Measurements from ENCODE around the gene HCN2.
"Not testable (repeated sequence)": the region's sequence is repeated elsewhere in the genome, so short reads cannot be mapped to it uniquely, and the experiment has no call there.

The HCN2 gene

GRCh38 chr19:601310-601709 lies 11.6 kb downstream of the HCN2 start:
- DNase-seq (ENCODE audit: low read depth) = no peak
- TF ChIP-seq, protein P1, sequence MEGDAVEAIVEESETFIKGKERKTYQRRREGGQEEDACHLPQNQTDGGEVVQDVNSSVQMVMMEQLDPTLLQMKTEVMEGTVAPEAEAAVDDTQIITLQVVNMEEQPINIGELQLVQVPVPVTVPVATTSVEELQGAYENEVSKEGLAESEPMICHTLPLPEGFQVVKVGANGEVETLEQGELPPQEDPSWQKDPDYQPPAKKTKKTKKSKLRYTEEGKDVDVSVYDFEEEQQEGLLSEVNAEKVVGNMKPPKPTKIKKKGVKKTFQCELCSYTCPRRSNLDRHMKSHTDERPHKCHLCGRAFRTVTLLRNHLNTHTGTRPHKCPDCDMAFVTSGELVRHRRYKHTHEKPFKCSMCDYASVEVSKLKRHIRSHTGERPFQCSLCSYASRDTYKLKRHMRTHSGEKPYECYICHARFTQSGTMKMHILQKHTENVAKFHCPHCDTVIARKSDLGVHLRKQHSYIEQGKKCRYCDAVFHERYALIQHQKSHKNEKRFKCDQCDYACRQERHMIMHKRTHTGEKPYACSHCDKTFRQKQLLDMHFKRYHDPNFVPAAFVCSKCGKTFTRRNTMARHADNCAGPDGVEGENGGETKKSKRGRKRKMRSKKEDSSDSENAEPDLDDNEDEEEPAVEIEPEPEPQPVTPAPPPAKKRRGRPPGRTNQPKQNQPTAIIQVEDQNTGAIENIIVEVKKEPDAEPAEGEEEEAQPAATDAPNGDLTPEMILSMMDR (IDR thresholded peaks at IDR 0.05; ENCODE audit: insufficient read depth, low read depth, low read length, missing control alignments) = no peak
- no peak overlapping the region for H3K4me3 ChIP-seq (ENCODE audit: low read depth, low read length)

DNA sequence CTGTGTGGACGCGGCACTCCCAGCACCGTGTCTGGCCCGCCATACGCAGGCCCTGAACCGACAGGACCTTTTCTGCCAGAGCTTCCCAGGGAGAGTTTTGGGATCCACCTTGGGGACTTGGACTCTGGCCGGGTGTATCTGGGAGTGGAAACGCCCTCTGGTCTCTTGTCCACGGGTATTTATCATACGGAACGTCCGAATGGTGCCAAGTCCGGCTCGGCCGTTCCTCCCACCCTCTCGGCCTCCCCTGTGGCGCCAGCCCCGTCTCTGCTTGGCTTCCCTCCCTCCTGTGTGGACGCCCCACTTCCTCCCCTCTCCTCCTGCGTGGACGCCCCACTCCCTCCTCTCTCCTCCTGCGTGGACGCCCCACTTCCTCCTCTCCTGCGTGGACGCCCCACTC lies 12.1 kb downstream of the HCN2 start:
- no peak for DNase-seq (ENCODE audit: low read depth)
- H3K4me3 ChIP-seq (ENCODE audit: low read depth, low read length) = no peak overlapping the region
- TF ChIP-seq, protein P1 (IDR thresholded peaks at IDR 0.05; ENCODE audit: insufficient read depth, low read depth, low read length, missing control alignments) = no peak

- TF ChIP-seq, protein P1 (IDR thresholded peaks at IDR 0.05; ENCODE audit: insufficient read depth, low read depth, low read length, missing control alignments) = no peak
- no peak overlapping the region for H3K4me3 ChIP-seq (ENCODE audit: low read depth, low read length)
- no peak for DNase-seq (ENCODE audit: low read depth)
These were observed 13.0 kb downstream of the HCN2 start for GRCh38 chr19:602391-603301.

- H3K4me3 ChIP-seq (ENCODE audit: low read depth, low read length); DNase-seq (ENCODE audit: low read depth): not testable (repeated sequence)
These were observed 13.6 kb downstream of the HCN2 start for GRCh38 chr19:603302-603639.

DNA sequence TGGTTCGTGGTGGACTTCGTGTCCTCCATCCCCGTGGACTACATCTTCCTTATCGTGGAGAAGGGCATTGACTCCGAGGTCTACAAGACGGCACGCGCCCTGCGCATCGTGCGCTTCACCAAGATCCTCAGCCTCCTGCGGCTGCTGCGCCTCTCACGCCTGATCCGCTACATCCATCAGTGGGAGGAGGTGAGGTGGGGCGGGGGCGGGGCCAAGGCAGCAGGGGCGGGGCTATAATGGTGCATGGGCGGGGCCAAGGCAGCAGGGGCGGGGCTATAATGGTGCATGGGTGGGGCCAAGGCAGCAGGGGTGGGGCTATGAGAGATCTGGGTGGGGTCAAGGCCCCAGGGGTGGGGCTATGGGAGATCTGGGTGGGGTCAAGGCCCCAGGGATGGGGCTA lies 14.1 kb downstream of the HCN2 start:
- DNase-seq (ENCODE audit: low read depth); H3K4me3 ChIP-seq (ENCODE audit: low read depth, low read length): not testable (repeated sequence)

- TF ChIP-seq, protein P1 (IDR thresholded peaks at IDR 0.05; ENCODE audit: insufficient read depth, low read depth, low read length, missing control alignments) = no peak
- peak; percentile 65 for DNase-seq (ENCODE audit: low read depth)
- no peak overlapping the region for H3K4me3 ChIP-seq (ENCODE audit: low read depth, low read length)
These were observed 14.7 kb downstream of the HCN2 start for GRCh38 chr19:604355-604754.

DNA sequence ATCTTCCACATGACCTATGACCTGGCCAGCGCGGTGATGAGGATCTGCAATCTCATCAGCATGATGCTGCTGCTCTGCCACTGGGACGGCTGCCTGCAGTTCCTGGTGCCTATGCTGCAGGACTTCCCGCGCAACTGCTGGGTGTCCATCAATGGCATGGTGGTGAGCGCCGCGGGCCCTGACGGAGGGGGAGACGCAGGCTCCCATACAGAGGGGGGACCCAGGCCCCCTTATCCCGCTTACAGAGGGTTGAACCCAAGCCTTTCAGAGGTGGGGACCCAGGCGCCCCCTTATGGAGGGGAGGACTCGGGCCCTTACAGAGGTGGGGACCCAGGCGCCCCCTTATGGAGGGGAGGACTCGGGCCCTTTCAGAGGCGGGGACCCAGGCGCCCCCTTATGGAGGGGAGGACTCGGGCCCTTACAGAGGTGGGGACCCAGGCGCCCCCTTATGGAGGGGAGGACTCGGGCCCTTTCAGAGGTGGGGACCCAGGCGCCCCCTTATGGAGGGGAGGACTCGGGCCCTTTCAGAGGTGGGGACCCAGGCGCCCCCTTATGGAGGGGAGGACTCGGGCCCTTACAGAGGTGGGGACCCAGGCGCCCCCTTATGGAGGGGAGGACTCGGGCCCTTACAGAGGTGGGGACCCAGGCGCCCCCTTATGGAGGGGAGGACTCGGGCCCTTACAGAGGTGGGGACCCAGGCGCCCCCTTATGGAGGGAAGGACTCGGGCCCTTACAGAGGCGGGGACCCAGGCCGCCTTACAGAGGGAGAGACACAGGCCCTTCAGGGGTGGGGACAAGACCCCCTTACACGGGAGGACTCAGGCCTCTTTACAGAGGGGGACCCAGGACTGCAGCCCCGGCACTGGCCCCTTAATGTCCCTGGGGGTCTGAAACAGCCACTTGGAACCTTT lies 15.6 kb downstream of the HCN2 start:
- peak; percentile 35 for DNase-seq (ENCODE audit: low read depth)
- H3K4me3 ChIP-seq (ENCODE audit: low read depth, low read length) = not testable (repeated sequence)

- TF ChIP-seq, protein P1 (IDR thresholded peaks at IDR 0.05; ENCODE audit: insufficient read depth, low read depth, low read length, missing control alignments) = no peak
- DNase-seq (ENCODE audit: low read depth) = no peak
- H3K4me3 ChIP-seq (ENCODE audit: low read depth, low read length) = no peak overlapping the region
These were observed 17.8 kb downstream of the HCN2 start for GRCh38 chr19:607301-608154.

Measured in GM12865 (cell line).